HCT116 (cell line): Measurements from ENCODE around the gene ERC2. TPM values are rescaled to one million over a fixed set of nuclear protein-coding genes. Genes with fewer than 3 reads are reported as not detected.

ENCODE experiments used
- ATAC-seq: fragments of 200-7000 bp; cut with Tn5 transposase; 2 replicates; pipeline ENCODE4 v1.9.1; 2020; ENCODE audit warnings: mild to moderate bottlenecking, moderate library complexity
- BruUV-seq: library from RNA; stranded (reverse); fragments of 400-500 nt; replicated peaks from 2 replicates; lab custom pipeline; 2021; lab: Mats Ljungman, UMichigan
- CTCF ChIA-PET: fragments of 300-600 bp; sonication (Branson Sonifier 250); formaldehyde crosslinking; loops from one replicate; lab custom pipeline; 2021; ENCODE audit warnings: antibody characterized with exemption; lab: Charles Lee
- POLR2A ChIA-PET: fragments of 300-600, 350-600 bp; sonication (Branson Sonifier 250); formaldehyde crosslinking; loops from one replicate; lab custom pipeline; 2021; ENCODE audit warnings: antibody characterized with exemption; lab: Charles Lee
- RAD21 ChIA-PET, 2 experiments: fragments of 300-600 bp; sonication (Branson Sonifier 250); formaldehyde crosslinking; loops; one replicate each; lab custom pipeline; 2023; ENCODE audit warnings: low total read pairs in 2 of 2; ENCODE audit not compliant: uncharacterized antibody in 2 of 2, unreplicated experiment in 2 of 2, low non-redundant PET in 1 of 2; lab: Charles Lee
- DNase-seq: peaks from one replicate; pipeline ENCODE4 v3.0.0-alpha.2; 2010; ENCODE audit warnings: low read depth, low spot score
- H2AFZ ChIP-seq: fragments of 200-600 bp; shearing (Covaris generic), sonication (generic); 2 replicates; pipeline ENCODE4 v1.6.1; 2017; ENCODE audit warnings: low read depth, mixed run types, mixed read lengths, antibody characterized with exemption, low read length; ENCODE audit not compliant: poor library complexity, severe bottlenecking
- H3K27ac ChIP-seq: 2 replicates; pipeline ENCODE4 v1.5.1; 2012; ENCODE audit warnings: low read depth, low read length
- H3K27me3 ChIP-seq: fragments of 200-600 bp; sonication (generic); 2 replicates; pipeline ENCODE4 v1.6.1; 2016; ENCODE audit warnings: mixed run types, low read length, mixed read lengths; ENCODE audit not compliant: insufficient read depth
- H3K36me3 ChIP-seq, 2 experiments: fragments of 200-500 bp in 1 of 2; fragments of 200-600 bp in 1 of 2; sonication (Bioruptor generic) in 1 of 2; sonication (generic) in 1 of 2; 2 replicates each; pipeline versions ENCODE4 v1.5.1 to v1.6.1; 2014 to 2016; ENCODE audit warnings: low read length in 2 of 2, inconsistent platforms in 1 of 2, mixed read lengths in 1 of 2, mixed run types in 1 of 2; ENCODE audit not compliant: insufficient read depth in 2 of 2, control insufficient read depth in 1 of 2
- H3K4me1 ChIP-seq, 2 experiments: fragments of 200-600 bp in 1 of 2; sonication (generic) in 1 of 2; 2 replicates each; pipeline versions ENCODE4 v1.5.1 to v1.6.1; 2012 to 2017; ENCODE audit warnings: low read length in 2 of 2, inconsistent platforms in 1 of 2, mild to moderate bottlenecking in 1 of 2, mixed read lengths in 1 of 2, mixed run types in 1 of 2, moderate library complexity in 1 of 2; ENCODE audit not compliant: insufficient read depth in 2 of 2, control insufficient read depth in 1 of 2
- H3K4me2 ChIP-seq: fragments of 200-600 bp; sonication (generic); 2 replicates; pipeline ENCODE4 v1.6.1; 2017; ENCODE audit warnings: mixed run types, low read length, mixed read lengths
- H3K4me3 ChIP-seq, 2 experiments: fragments of 200-600 bp in 1 of 2; sonication (generic) in 1 of 2; replicated peaks in 1 of 2; 2 replicates each; pipeline ENCODE4 v1.5.1; 2011 to 2016; ENCODE audit warnings: low read length in 2 of 2, control low read depth in 1 of 2, low read depth in 1 of 2, mild to moderate bottlenecking in 1 of 2, mixed read lengths in 1 of 2, mixed run types in 1 of 2
- H3K79me2 ChIP-seq: fragments of 200-600 bp; sonication (generic); 2 replicates; pipeline ENCODE4 v1.6.1; 2017; ENCODE audit warnings: mild to moderate bottlenecking, mixed run types, low read length, moderate library complexity, mixed read lengths; ENCODE audit not compliant: insufficient read depth
- H3K9ac ChIP-seq: fragments of 200-600 bp; sonication (generic); 2 replicates; pipeline ENCODE4 v1.6.1; 2016; ENCODE audit warnings: low read length, mixed read lengths
- H3K9me2 ChIP-seq: fragments of 200-600 bp; sonication (generic), shearing (Covaris generic); 2 replicates; pipeline ENCODE4 v1.6.1; 2017; ENCODE audit warnings: mixed run types, mild to moderate bottlenecking, moderate library complexity; ENCODE audit not compliant: insufficient read depth
- H3K9me3 ChIP-seq, 2 experiments: fragments of 200-500 bp in 1 of 2; fragments of 200-600 bp in 1 of 2; sonication (Bioruptor generic) in 1 of 2; sonication (generic) in 1 of 2; 2 replicates each; pipeline ENCODE4 v1.6.1; 2014 to 2017; ENCODE audit warnings: low read length in 2 of 2, mixed read lengths in 2 of 2, inconsistent platforms in 1 of 2, low read depth in 1 of 2, mild to moderate bottlenecking in 1 of 2, mixed run types in 1 of 2, moderate library complexity in 1 of 2; ENCODE audit not compliant: control insufficient read depth in 1 of 2, insufficient read depth in 1 of 2
- H4K20me1 ChIP-seq: fragments of 200-600 bp; sonication (generic), shearing (Covaris generic); 2 replicates; pipeline ENCODE4 v1.6.1; 2017; ENCODE audit warnings: mixed run types, mild to moderate bottlenecking, moderate library complexity; ENCODE audit not compliant: insufficient read depth
- ELF1 ChIP-seq: IDR thresholded peaks from 2 replicates; pipeline ENCODE4 v1.6.1; 2012; ENCODE audit warnings: low read depth, borderline replicate concordance
- EZH2 ChIP-seq: fragments of 200-600 bp; sonication (generic); IDR thresholded peaks from 2 replicates; pipeline ENCODE4 v1.6.1; 2017; ENCODE audit warnings: antibody characterized with exemption, mixed run types
- EZH2phosphoT487 ChIP-seq: fragments of 200-600 bp; IDR thresholded peaks from 2 replicates; pipeline ENCODE4 v1.6.1; 2018; ENCODE audit warnings: antibody characterized with exemption, borderline replicate concordance
- POLR2A ChIP-seq: IDR thresholded peaks from 2 replicates; pipeline ENCODE4 v1.7.0; 2011; ENCODE audit warnings: borderline replicate concordance; ENCODE audit not compliant: insufficient read depth, insufficient read length; ENCODE audit errors: extremely low read depth
- POLR2AphosphoS5 ChIP-seq: IDR thresholded peaks from 2 replicates; pipeline ENCODE4 v1.6.1; 2011; ENCODE audit warnings: mild to moderate bottlenecking, low read depth, low read length, moderate library complexity
- RAD21 ChIP-seq: IDR thresholded peaks from 2 replicates; pipeline ENCODE4 v1.6.1; 2012; ENCODE audit warnings: low read depth, mild to moderate bottlenecking
- SIN3A ChIP-seq: IDR thresholded peaks from 2 replicates; pipeline ENCODE4 v1.6.1; 2012; ENCODE audit warnings: low read depth
- SP1 ChIP-seq: IDR thresholded peaks from 2 replicates; pipeline ENCODE4 v1.6.1; 2012; ENCODE audit warnings: low read depth
- SRF ChIP-seq: IDR thresholded peaks from 2 replicates; pipeline ENCODE4 v1.6.1; 2012; ENCODE audit warnings: low read depth
- YY1 ChIP-seq: IDR thresholded peaks from 2 replicates; pipeline ENCODE4 v1.6.1; 2011; ENCODE audit warnings: low read length, low read depth, moderate library complexity, mild to moderate bottlenecking; ENCODE audit not compliant: insufficient replicate concordance; ENCODE audit errors: extremely low read depth
- ZFX ChIP-seq: fragments of 450-650 bp; IDR thresholded peaks from 2 replicates; pipeline ENCODE4 v1.6.1; 2017
- ZNF274 ChIP-seq: fragments of 200-500 bp; sonication (Bioruptor generic); IDR thresholded peaks from 2 replicates; pipeline ENCODE4 v1.6.1; 2014; ENCODE audit warnings: mild to moderate bottlenecking, low read depth, low read length, inconsistent platforms
- intact Hi-C: fragments of 100-400 bp; cut with micrococcal nuclease; formaldehyde crosslinking; loops from 2 replicates; pipeline ENCODE4 v1.10.0; 2022
- total RNA-seq: library from RNA; stranded (reverse); gene quantifications from one replicate; pipeline ENCODE4 v1.2.1, GENCODE V29; 2021; ENCODE audit not compliant: unreplicated experiment
- TF ChIP-seq, protein P1 (sequence below): IDR thresholded peaks from 2 replicates; pipeline ENCODE4 v1.6.1; 2011; ENCODE audit warnings: mild to moderate bottlenecking, low read length, moderate library complexity; ENCODE audit not compliant: insufficient replicate concordance; ENCODE audit errors: extremely low read depth
- TF ChIP-seq, protein P2 (sequence below): IDR thresholded peaks from 2 replicates; pipeline ENCODE4 v1.6.1; 2012
- TF ChIP-seq, protein P3 (sequence below): IDR thresholded peaks from 2 replicates; pipeline ENCODE4 v1.6.1; 2012; ENCODE audit warnings: low read depth
- TF ChIP-seq, protein P4 (sequence below), 3 experiments: fragments of 200-600 bp in 1 of 3; sonication (generic) in 1 of 3; IDR thresholded peaks in 2 of 3; conservative IDR thresholded peaks in 1 of 3; 2 replicates each; pipeline ENCODE4 v1.5.1; 2012 to 2017; ENCODE audit warnings: low read depth in 2 of 3, low read length in 2 of 3, antibody characterized with exemption in 1 of 3, borderline replicate concordance in 1 of 3, control low read depth in 1 of 3, mild to moderate bottlenecking in 1 of 3, mixed read lengths in 1 of 3, mixed run types in 1 of 3, moderate library complexity in 1 of 3; ENCODE audit not compliant: insufficient read depth in 1 of 3
- TF ChIP-seq, protein P5 (sequence below): IDR thresholded peaks from 2 replicates; pipeline ENCODE4 v1.6.1; 2012

ERC2 gene
- total RNA-seq, 1 experiment from 2014 or later = not detected

DNA sequence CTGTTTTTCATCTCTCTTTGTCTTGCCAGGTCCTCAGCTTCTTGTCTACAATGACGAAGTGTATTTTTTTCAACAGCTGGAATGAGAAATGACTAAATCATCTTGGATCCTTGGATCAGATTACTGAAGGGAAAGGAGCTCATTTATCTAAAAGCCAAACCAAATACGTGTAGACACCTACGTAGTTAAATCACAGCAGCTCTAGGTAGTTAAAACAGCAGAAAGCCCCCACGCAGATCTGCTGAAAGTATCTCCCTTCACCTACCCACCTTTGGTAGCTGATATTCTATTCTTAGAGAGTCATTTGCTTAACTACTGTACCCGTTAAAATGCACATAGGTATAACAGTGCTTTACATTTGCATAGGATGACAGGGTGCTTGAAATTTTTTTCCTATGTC is 875.7 kb downstream of the ERC2 start (continued):
- TF ChIP-seq, protein P1, sequence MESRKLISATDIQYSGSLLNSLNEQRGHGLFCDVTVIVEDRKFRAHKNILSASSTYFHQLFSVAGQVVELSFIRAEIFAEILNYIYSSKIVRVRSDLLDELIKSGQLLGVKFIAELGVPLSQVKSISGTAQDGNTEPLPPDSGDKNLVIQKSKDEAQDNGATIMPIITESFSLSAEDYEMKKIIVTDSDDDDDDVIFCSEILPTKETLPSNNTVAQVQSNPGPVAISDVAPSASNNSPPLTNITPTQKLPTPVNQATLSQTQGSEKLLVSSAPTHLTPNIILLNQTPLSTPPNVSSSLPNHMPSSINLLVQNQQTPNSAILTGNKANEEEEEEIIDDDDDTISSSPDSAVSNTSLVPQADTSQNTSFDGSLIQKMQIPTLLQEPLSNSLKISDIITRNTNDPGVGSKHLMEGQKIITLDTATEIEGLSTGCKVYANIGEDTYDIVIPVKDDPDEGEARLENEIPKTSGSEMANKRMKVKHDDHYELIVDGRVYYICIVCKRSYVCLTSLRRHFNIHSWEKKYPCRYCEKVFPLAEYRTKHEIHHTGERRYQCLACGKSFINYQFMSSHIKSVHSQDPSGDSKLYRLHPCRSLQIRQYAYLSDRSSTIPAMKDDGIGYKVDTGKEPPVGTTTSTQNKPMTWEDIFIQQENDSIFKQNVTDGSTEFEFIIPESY = no peak
- TF ChIP-seq RAD21 (no peak), SP1 (no peak), ZNF274 (no peak), EZH2phosphoT487 (no peak), YY1 (no peak)
- TF ChIP-seq, protein P2, sequence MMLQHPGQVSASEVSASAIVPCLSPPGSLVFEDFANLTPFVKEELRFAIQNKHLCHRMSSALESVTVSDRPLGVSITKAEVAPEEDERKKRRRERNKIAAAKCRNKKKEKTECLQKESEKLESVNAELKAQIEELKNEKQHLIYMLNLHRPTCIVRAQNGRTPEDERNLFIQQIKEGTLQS = no peak
- TF ChIP-seq, all 23 proteins: peak for 0

DNA sequence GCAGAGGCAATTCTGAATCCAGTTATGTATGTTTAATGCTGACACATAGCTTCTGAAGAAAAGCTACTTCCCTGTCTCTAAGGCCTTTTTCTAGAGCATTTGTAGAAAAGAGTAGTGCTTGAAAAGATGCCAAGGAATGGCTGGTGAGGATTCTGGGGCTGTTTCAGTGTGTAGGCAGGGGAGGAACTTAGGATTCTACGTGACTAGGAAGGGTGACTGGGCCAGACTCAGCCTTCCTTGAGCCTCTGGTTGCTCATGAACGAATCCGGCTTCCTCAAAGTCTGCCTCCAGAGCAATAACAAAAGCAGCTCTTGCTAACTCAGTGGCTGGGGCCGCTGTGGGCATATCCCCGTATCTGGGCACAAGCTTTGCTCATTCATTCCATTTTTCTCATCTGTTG is 876.4 kb downstream of the ERC2 start:
- H3K27ac ChIP-seq = no peak overlapping the region
- H3K9ac ChIP-seq = no peak overlapping the region
- intact Hi-C loops = no loop called here
- H3K9me2 ChIP-seq = no peaks in the 10 kb centered on the region
- ChIA-PET CTCF (no interaction called here), RAD21 (no interaction called here), POLR2A (no interaction called here)
- H4K20me1 ChIP-seq = no peaks in the 10 kb centered on the region
- H3K27me3 ChIP-seq = no peaks in the 10 kb centered on the region
- no peak for ATAC-seq
- H3K4me3 ChIP-seq = no peak overlapping the region
- no peak overlapping the region for H2AFZ ChIP-seq
- peaks cover 3 to 7% of the 10 kb centered on the region in 2 experiments; a peak in 2 of 4 replicates for H3K9me3 ChIP-seq
- H3K4me2 ChIP-seq = no peak overlapping the region
- H3K79me2 ChIP-seq = no peaks in the 10 kb centered on the region
- no TSS peak for BruUV-seq
- DNase-seq = no peak
- no peaks in the 10 kb centered on the region for H3K36me3 ChIP-seq
- no peaks in the 10 kb centered on the region for H3K4me1 ChIP-seq
- TF ChIP-seq EZH2 (no peak), SRF (no peak), POLR2AphosphoS5 (no peak), ZNF274 (no peak), ELF1 (no peak), SIN3A (no peak), SP1 (no peak), YY1 (no peak), ZFX (no peak), POLR2A (no peak)
- TF ChIP-seq, protein P3, sequence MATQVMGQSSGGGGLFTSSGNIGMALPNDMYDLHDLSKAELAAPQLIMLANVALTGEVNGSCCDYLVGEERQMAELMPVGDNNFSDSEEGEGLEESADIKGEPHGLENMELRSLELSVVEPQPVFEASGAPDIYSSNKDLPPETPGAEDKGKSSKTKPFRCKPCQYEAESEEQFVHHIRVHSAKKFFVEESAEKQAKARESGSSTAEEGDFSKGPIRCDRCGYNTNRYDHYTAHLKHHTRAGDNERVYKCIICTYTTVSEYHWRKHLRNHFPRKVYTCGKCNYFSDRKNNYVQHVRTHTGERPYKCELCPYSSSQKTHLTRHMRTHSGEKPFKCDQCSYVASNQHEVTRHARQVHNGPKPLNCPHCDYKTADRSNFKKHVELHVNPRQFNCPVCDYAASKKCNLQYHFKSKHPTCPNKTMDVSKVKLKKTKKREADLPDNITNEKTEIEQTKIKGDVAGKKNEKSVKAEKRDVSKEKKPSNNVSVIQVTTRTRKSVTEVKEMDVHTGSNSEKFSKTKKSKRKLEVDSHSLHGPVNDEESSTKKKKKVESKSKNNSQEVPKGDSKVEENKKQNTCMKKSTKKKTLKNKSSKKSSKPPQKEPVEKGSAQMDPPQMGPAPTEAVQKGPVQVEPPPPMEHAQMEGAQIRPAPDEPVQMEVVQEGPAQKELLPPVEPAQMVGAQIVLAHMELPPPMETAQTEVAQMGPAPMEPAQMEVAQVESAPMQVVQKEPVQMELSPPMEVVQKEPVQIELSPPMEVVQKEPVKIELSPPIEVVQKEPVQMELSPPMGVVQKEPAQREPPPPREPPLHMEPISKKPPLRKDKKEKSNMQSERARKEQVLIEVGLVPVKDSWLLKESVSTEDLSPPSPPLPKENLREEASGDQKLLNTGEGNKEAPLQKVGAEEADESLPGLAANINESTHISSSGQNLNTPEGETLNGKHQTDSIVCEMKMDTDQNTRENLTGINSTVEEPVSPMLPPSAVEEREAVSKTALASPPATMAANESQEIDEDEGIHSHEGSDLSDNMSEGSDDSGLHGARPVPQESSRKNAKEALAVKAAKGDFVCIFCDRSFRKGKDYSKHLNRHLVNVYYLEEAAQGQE = no peak
- TF ChIP-seq, protein P4, sequence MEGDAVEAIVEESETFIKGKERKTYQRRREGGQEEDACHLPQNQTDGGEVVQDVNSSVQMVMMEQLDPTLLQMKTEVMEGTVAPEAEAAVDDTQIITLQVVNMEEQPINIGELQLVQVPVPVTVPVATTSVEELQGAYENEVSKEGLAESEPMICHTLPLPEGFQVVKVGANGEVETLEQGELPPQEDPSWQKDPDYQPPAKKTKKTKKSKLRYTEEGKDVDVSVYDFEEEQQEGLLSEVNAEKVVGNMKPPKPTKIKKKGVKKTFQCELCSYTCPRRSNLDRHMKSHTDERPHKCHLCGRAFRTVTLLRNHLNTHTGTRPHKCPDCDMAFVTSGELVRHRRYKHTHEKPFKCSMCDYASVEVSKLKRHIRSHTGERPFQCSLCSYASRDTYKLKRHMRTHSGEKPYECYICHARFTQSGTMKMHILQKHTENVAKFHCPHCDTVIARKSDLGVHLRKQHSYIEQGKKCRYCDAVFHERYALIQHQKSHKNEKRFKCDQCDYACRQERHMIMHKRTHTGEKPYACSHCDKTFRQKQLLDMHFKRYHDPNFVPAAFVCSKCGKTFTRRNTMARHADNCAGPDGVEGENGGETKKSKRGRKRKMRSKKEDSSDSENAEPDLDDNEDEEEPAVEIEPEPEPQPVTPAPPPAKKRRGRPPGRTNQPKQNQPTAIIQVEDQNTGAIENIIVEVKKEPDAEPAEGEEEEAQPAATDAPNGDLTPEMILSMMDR (IDR thresholded peaks at IDR 0.05 in 2 of 3, conservative IDR thresholded peaks at IDR 0.05 in 1 of 3; ENCODE audit: borderline replicate concordance in 1 of 3, insufficient read depth in 1 of 3, low read depth in 2 of 3, low read length in 2 of 3) = no peak
- TF ChIP-seq, protein P2 = no peak
- TF ChIP-seq, protein P5, sequence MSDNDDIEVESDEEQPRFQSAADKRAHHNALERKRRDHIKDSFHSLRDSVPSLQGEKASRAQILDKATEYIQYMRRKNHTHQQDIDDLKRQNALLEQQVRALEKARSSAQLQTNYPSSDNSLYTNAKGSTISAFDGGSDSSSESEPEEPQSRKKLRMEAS = no peak
